Measurements from ENCODE around the gene IQCM. TPM values are rescaled to one million over a fixed set of nuclear protein-coding genes. Genes with fewer than 3 reads are reported as not detected.

The IQCM gene
- total and polyA plus RNA-seq, 2 donors (not counting 3 experiments of a cell fraction or from before 2014, with no cell fraction given), result not detected

- DNase-seq (ENCODE audit: low read depth, low spot score) (no peak), FAIRE-seq (no peak)
- Histone ChIP-seq H3K9me1 (replicated peaks; ENCODE audit: control insufficient read depth, extremely low read depth, insufficient read depth, low read length) (no peaks in the 10 kb centered on the region), H3K4me1 (ENCODE audit: control insufficient read depth, extremely low read depth, insufficient read depth, low read length) (no peaks in the 10 kb centered on the region), H3K36me3 (ENCODE audit: control insufficient read depth in 2 of 2, extremely low read depth in 1 of 2, insufficient read depth in 2 of 2, low read length in 2 of 2) (no peaks in the 10 kb centered on the region), H3K4me3 (replicated peaks in 1 of 3; ENCODE audit: insufficient read depth in 1 of 3, low read depth in 1 of 3, low read length in 3 of 3) (no peak overlapping the region), H2AFZ (ENCODE audit: low read depth, low read length) (no peak overlapping the region), H3K27me3 (ENCODE audit: control insufficient read depth in 2 of 2, insufficient read depth in 2 of 2, low read length in 2 of 2) (no peaks in the 10 kb centered on the region), H3K79me2 (ENCODE audit: control insufficient read depth, insufficient read depth, low read length) (no peaks in the 10 kb centered on the region), H3K4me2 (ENCODE audit: insufficient read depth, low read length) (no peak overlapping the region), H4K20me1 (replicated peaks; ENCODE audit: control insufficient read depth, extremely low read depth, insufficient read depth, low read length) (no peaks in the 10 kb centered on the region), H3K9ac (replicated peaks; ENCODE audit: extremely low read depth, insufficient read depth, low read length) (no peak overlapping the region), H3K9me3 (replicated peaks; ENCODE audit: control insufficient read depth, insufficient read depth, low read length) (no peaks in the 10 kb centered on the region), H3K27ac (ENCODE audit: insufficient read depth, low read depth, low read length) (no peak overlapping the region)
- TF ChIP-seq MYC (IDR thresholded peaks at IDR 0.05; ENCODE audit: low read depth, low read length), result no peak
- no peak for TF ChIP-seq MAX (IDR thresholded peaks at IDR 0.05; ENCODE audit: insufficient read depth, insufficient read length)
- no peak for TF ChIP-seq GATA2 (IDR thresholded peaks at IDR 0.05; ENCODE audit: insufficient read depth, insufficient read length, low read depth, low read length)
- TF ChIP-seq EZH2 (IDR thresholded peaks at IDR 0.05; ENCODE audit: borderline replicate concordance, low read depth, low read length, severe bottlenecking), result no peak
- no peak for TF ChIP-seq FOS (IDR thresholded peaks at IDR 0.05; ENCODE audit: borderline replicate concordance, insufficient read depth, low read length)
- TF ChIP-seq CTCF (IDR thresholded peaks at IDR 0.05; ENCODE audit: extremely low read depth in 1 of 2, insufficient read depth in 1 of 2, low read depth in 1 of 2, low read length in 2 of 2), result no peak
- no peak for TF ChIP-seq POLR2A (IDR thresholded peaks at IDR 0.05; ENCODE audit: low read depth, low read length)
- TF ChIP-seq POLR2AphosphoS5 (IDR thresholded peaks at IDR 0.05; ENCODE audit: insufficient read depth, low read depth, low read length), result no peak
- no peak for TF ChIP-seq JUN (IDR thresholded peaks at IDR 0.05; ENCODE audit: borderline replicate concordance, insufficient read depth, insufficient read length, low read depth)
- no TSS peak for BruUV-seq (replicated peaks)
- CTCF ChIA-PET, result no interaction called here
- POLR2A ChIA-PET, result no interaction called here
- intact Hi-C loops (cut with micrococcal nuclease), result no loop called here
- dilution Hi-C loops (cut with MboI; ENCODE audit: extremely low pct_ligation_motif_present, low sequenced_read_pairs), result no loop called here
Measured at GRCh38 chr4:149831656-149832208, 16.1 kb upstream of the IQCM start.
